Glutamatergic neuron (in vitro differentiated cells): Measurements from ENCODE around the gene SLC13A3. TPM values are rescaled to one million over a fixed set of nuclear protein-coding genes. Genes with fewer than 3 reads are reported as not detected.

Source experiments
- DNase-seq: peaks from one replicate; pipeline ENCODE4 v3.0.0; 2022
- H3K27ac Mint-ChIP-seq: one replicate; pipeline ENCODE4 v1.8.0; 2020; ENCODE audit warnings: mild to moderate bottlenecking, mixed read lengths, inconsistent platforms; ENCODE audit not compliant: unreplicated experiment
- H3K27me3 Mint-ChIP-seq: one replicate; pipeline ENCODE4 v1.8.0; 2020; ENCODE audit warnings: mild to moderate bottlenecking, moderate library complexity, mixed read lengths, inconsistent platforms; ENCODE audit not compliant: unreplicated experiment
- H3K36me3 Mint-ChIP-seq: one replicate; pipeline ENCODE4 v1.8.0; 2020; ENCODE audit warnings: mild to moderate bottlenecking, mixed read lengths, inconsistent platforms; ENCODE audit not compliant: unreplicated experiment
- H3K4me1 Mint-ChIP-seq: one replicate; pipeline ENCODE4 v1.8.0; 2020; ENCODE audit warnings: mild to moderate bottlenecking, low read depth, mixed read lengths, inconsistent platforms; ENCODE audit not compliant: unreplicated experiment
- H3K4me3 Mint-ChIP-seq: one replicate; pipeline ENCODE4 v1.8.0; 2020; ENCODE audit warnings: mild to moderate bottlenecking, mixed read lengths, inconsistent platforms; ENCODE audit not compliant: unreplicated experiment
- H3K9me3 Mint-ChIP-seq: one replicate; pipeline ENCODE4 v1.8.0; 2020; ENCODE audit warnings: mild to moderate bottlenecking, moderate library complexity, mixed read lengths, inconsistent platforms; ENCODE audit not compliant: unreplicated experiment
- total RNA-seq: library from RNA; stranded (reverse); fragmentation: NEBNext Ultra II Directional; extraction: Animal tissue kit (Norgen Biotek cat#: 25700); gene quantifications from one replicate; pipeline ENCODE4 v1.2.1, GENCODE V29; 2021; ENCODE audit not compliant: unreplicated experiment
- TF ChIP-seq, protein P1 (sequence below): fragments of 200-600 bp; sonication (generic); IDR thresholded peaks from one replicate; pipeline ENCODE4 v1.5.0; 2021; ENCODE audit not compliant: partially characterized antibody, unreplicated experiment

The SLC13A3 gene
- total RNA-seq, 1 donor from 2014 or later: 5.8 TPM

DNA sequence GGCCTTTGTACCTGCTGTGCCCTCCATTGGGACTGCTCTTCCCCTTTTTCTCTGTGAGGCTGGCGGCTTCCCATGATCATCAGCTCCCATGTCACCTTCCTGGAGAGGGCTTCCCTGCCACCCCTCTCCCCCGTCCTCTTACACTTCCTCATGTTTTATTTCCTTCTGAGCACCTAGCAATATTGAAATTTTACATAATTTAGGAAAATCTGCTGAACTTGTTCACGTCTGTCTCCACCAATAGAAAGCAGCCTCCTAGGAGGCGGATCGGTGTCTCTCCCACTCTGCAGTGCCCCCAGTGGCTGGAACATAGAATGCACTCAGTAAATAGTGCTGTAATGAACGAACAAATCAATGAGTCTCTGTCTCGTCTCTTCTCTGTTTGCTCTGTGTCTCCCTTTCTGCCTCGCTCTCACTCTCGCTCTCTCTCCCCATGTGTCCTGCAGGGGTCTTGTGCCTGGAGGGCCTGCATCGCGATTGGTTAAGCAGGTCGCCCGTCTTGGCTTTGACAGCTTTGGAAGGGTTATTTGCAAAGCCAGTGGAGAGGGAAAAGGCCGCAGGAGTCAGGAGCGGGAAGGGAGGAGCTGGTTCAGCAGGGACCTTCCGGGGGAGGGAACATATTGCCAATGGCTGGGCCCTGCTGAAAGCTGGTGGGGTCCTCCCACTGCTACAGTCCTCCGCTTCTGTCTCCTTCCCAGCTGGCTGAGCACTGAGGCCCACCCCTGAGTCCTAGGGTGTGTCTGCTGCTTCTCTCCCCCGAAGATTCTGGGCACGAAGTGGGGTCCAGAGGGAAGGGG, 88.7 kb downstream of the SLC13A3 start:
- DNase-seq: peak; percentile 83
- TF ChIP-seq, protein P1, sequence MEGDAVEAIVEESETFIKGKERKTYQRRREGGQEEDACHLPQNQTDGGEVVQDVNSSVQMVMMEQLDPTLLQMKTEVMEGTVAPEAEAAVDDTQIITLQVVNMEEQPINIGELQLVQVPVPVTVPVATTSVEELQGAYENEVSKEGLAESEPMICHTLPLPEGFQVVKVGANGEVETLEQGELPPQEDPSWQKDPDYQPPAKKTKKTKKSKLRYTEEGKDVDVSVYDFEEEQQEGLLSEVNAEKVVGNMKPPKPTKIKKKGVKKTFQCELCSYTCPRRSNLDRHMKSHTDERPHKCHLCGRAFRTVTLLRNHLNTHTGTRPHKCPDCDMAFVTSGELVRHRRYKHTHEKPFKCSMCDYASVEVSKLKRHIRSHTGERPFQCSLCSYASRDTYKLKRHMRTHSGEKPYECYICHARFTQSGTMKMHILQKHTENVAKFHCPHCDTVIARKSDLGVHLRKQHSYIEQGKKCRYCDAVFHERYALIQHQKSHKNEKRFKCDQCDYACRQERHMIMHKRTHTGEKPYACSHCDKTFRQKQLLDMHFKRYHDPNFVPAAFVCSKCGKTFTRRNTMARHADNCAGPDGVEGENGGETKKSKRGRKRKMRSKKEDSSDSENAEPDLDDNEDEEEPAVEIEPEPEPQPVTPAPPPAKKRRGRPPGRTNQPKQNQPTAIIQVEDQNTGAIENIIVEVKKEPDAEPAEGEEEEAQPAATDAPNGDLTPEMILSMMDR: peak; percentile 93
- Mint-ChIP-seq H3K36me3 (no peaks in the 10 kb centered on the region), H3K27ac (no peak overlapping the region), H3K27me3 (no peaks in the 10 kb centered on the region), H3K9me3 (no peaks in the 10 kb centered on the region), H3K4me3 (no peak overlapping the region), H3K4me1 (peaks cover 10% of the 10 kb centered on the region)

DNA sequence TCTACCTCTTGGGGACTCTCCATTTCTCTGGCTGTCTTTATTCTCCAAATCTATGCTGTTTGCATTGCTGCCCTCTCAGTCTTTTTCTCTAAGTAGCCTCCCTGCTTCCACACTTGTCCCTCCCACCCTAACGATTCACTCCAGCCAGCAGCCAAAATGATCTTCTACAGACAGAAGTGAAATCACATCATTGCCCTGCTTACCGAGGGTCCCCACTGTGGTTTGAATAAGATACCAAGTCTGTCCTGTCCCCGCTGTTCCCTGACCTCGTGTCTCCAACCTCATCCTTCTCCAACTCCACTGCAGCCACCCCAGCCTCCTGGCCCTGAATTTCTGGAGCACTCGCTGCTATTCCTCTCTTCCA, 89.3 kb downstream of the SLC13A3 start:
- Mint-ChIP-seq H3K27me3 (no peaks in the 10 kb centered on the region), H3K9me3 (no peaks in the 10 kb centered on the region), H3K4me1 (peaks cover 11% of the 10 kb centered on the region), H3K4me3 (no peak overlapping the region), H3K36me3 (no peaks in the 10 kb centered on the region), H3K27ac (no peak overlapping the region)
- no peak for DNase-seq
- TF ChIP-seq, protein P1: no peak

DNA sequence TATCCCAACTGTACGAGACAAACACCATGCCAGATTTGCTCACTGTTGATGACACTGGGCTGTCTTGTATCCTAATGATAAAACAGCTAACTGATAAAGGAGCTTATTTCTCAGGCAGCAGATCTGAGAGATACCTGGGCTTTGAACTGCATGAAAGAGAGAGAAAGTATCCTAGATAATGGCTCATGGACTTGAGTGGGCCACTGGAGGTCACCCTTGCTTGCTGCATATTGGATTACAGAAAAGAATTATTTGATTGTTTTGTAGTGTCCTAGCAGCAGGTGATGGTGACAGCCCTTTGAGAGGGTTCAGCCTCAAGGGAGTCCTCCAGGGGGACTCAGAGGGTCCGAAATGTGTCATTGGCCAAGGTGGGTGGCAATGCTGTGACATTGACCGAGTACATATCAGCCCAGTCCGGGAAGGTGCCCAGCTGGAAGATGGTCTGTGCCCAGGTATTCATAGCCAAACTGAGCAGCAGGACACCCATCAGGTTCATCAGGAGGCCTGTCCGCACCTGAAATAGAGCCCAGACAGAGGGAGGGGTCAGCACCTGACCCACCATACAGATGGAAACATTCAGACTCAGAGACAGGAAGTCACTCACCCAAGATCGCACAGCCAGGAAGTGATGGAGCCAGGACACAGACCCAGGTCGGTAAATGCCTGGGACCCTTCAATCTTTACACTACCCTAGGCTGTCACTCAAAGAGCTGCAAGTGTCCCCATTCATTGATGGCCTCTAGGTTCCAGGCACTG, 91.4 kb downstream of the SLC13A3 start:
- H3K27ac Mint-ChIP-seq: no peak overlapping the region
- no peaks in the 10 kb centered on the region for H3K9me3 Mint-ChIP-seq

DNA sequence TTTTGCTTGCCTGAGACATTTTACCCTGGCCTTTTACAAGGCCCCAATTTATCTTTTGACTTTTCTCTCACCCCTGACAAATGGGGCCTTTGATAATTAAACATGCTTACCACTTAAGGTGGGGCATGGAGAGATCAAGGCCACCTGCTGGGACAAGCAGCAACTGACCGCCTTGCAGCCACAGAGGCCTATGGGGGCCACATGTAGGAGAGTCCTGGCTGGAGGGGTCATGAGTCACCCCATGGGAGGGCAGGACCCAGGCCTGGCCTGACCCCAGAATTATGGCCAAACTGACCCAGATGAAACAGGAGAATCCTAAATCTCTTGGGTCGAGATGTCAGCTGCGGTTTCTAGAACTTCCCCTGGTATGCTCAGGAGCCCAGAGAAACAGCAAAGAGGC, 92.3 kb downstream of the SLC13A3 start:
- no peak for DNase-seq
- Mint-ChIP-seq H3K9me3 (no peaks in the 10 kb centered on the region), H3K27me3 (no peaks in the 10 kb centered on the region), H3K4me3 (no peak overlapping the region), H3K36me3 (no peaks in the 10 kb centered on the region), H3K4me1 (peaks cover 11% of the 10 kb centered on the region), H3K27ac (no peak overlapping the region)
- TF ChIP-seq, protein P1: no peak

More for the DNA sequence above, 91.4 kb downstream of the SLC13A3 start:
- H3K36me3 Mint-ChIP-seq: no peaks in the 10 kb centered on the region
- TF ChIP-seq, protein P1: no peak
- DNase-seq: no peak
- H3K27me3 Mint-ChIP-seq: no peaks in the 10 kb centered on the region
- peaks cover 11% of the 10 kb centered on the region for H3K4me1 Mint-ChIP-seq
- H3K4me3 Mint-ChIP-seq: no peak overlapping the region

DNA sequence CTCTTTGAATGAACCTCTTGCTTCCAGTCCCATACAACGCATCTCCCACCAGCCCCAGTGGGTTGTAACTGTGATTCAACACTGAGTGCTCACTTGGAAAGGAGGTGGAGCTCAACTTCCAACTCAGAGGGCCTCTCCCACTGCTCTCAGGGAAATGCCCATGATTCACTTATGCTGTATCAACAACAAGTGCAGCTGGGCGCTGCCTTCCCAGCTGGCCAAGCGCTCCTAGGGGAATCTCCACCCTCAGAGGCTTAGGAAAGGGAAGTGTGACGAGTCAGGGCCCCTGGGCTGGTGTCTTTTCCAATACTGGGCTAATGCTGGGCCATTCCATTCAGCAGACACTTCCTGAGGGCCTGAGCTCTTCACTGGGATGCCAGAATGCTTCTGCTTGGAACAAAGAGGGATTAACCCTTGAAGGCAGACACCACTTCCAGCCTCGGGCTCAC, 92.7 kb downstream of the SLC13A3 start:
- H3K36me3 Mint-ChIP-seq: no peaks in the 10 kb centered on the region
- TF ChIP-seq, protein P1: no peak
- H3K9me3 Mint-ChIP-seq: no peaks in the 10 kb centered on the region
- H3K27ac Mint-ChIP-seq: no peak overlapping the region
- no peak overlapping the region for H3K4me3 Mint-ChIP-seq
- no peaks in the 10 kb centered on the region for H3K27me3 Mint-ChIP-seq
- DNase-seq: peak; percentile 36
- H3K4me1 Mint-ChIP-seq: peaks cover 11% of the 10 kb centered on the region
